AG04450 (cell line): ENCODE data around the gene TMEM167B. TPM values are rescaled to one million over a fixed set of nuclear protein-coding genes. Genes with fewer than 3 reads are reported as not detected.

Experiments
- CTCF ChIA-PET: fragments of 300-600, 350-600 bp; formaldehyde crosslinking; extraction: SDS; loops from one replicate; lab custom pipeline; 2022; ENCODE audit warnings: antibody characterized with exemption, inconsistent platforms; lab: Charles Lee
- POLR2A ChIA-PET: fragments of 350-600 bp; formaldehyde crosslinking; extraction: SDS; loops from one replicate; lab custom pipeline; 2021; ENCODE audit warnings: antibody characterized with exemption, inconsistent platforms; lab: Yijun Ruan, JAX
- DNase-seq: peaks from one replicate; pipeline ENCODE4 v3.0.0-alpha.2; 2011; ENCODE audit warnings: low read depth, low spot score
- H3K27ac ChIP-seq: one replicate; pipeline ENCODE4 v1.5.1; 2012; ENCODE audit warnings: low read depth, low read length, control low read depth
- H3K27me3 ChIP-seq: one replicate; pipeline ENCODE4 v1.6.0; 2012; ENCODE audit warnings: low read length; ENCODE audit not compliant: control insufficient read depth, insufficient read depth
- H3K4me3 ChIP-seq: 2 replicates; pipeline ENCODE4 v1.5.1; 2011; ENCODE audit warnings: mild to moderate bottlenecking, low read depth, low read length, control low read depth
- H3K9me3 ChIP-seq: 2 replicates; pipeline ENCODE4 v1.5.1; 2012; ENCODE audit warnings: low read length; ENCODE audit not compliant: control insufficient read depth, insufficient read depth
- CTCF ChIP-seq: IDR thresholded peaks from 2 replicates; pipeline ENCODE4 v1.5.1; 2011; ENCODE audit warnings: low read depth, low read length, control low read depth, inconsistent platforms
- polyA plus RNA-seq: library from polyadenylated mRNA; depleted of rRNA; stranded (reverse); fragments of >200 nt; gene quantifications from 2 replicates; pipeline ENCODE4 v1.2.3, GENCODE V29; 2011

The TMEM167B gene
- polyA plus RNA-seq, 1 experiment, result 38.8 TPM

- no peak for TF ChIP-seq CTCF
- Histone ChIP-seq H3K4me3 (no peak overlapping the region), H3K27ac (no peak overlapping the region), H3K27me3 (no peaks in the 10 kb centered on the region), H3K9me3 (peaks cover 4% of the 10 kb centered on the region; the same call in 1 of the 2 replicates)
- no peak for DNase-seq
- ChIA-PET CTCF (interaction anchor here (1.1 to 1.7 kb wide), 2 partner anchors 15 to 28 kb away, joined by 3 to 8 read pairs; a partner anchor contains a TSS), POLR2A (interaction anchor here (0.6 to 1.6 kb wide), 2 partner anchors 15 to 291 kb away, joined by 5 to 8 read pairs; no protein-coding TSS in a partner anchor)
These were observed 5.7 kb upstream of the TMEM167B start for GRCh38 chr1:109084563-109085517.

- peak; percentile 57 for TF ChIP-seq CTCF
- Histone ChIP-seq H3K9me3 (peaks cover 9% of the 10 kb centered on the region; the same call in 1 of the 2 replicates), H3K4me3 (no peak overlapping the region), H3K27me3 (no peaks in the 10 kb centered on the region), H3K27ac (no peak overlapping the region)
- ChIA-PET POLR2A (interaction anchor here (1.3 to 2.4 kb wide), 2 partner anchors 11 to 13 kb away, joined by 6 to 10 read pairs; partner anchors contain the start of gene TAF13), CTCF (interaction anchor here (0.6 to 2.8 kb wide), 3 partner anchors 10 to 12 kb away, joined by 3 to 15 read pairs (median 6); no protein-coding TSS in a partner anchor)
- DNase-seq, result no peak
These were observed 1.1 kb upstream of the TMEM167B start for GRCh38 chr1:109089242-109090015.

- peak overlapping the region; percentile 99 for H3K27ac ChIP-seq
- DNase-seq, result no peak
- peak overlapping the region; percentile 92 for H3K4me3 ChIP-seq
- ChIA-PET CTCF (interaction anchor here (1.0 to 2.8 kb wide), 3 partner anchors 9 to 110 kb away, joined by 3 to 15 read pairs (median 3); a partner anchor contains a TSS), POLR2A (interaction anchor here (0.6 to 2.7 kb wide), 5 partner anchors 9 to 185 kb away, joined by 4 to 55 read pairs (median 9); partner anchors contain the start of genes TAF13 and WDR47)
- no peaks in the 10 kb centered on the region for H3K27me3 ChIP-seq
- H3K9me3 ChIP-seq, result peaks cover 9% of the 10 kb centered on the region; the same call in 1 of the 2 replicates
- no peak for TF ChIP-seq CTCF
These were observed 694 bp downstream of the TMEM167B start for GRCh38 chr1:109091078-109091838.

- H3K9me3 ChIP-seq, result peaks cover 9% of the 10 kb centered on the region; the same call in 1 of the 2 replicates
- ChIA-PET CTCF (interaction anchor here (0.6 to 2.8 kb wide), 4 partner anchors 8 to 187 kb away, joined by 3 to 15 read pairs (median 8); no protein-coding TSS in a partner anchor), POLR2A (interaction anchor here (2.4 to 2.7 kb wide), 2 partner anchors 9 to 16 kb away, joined by 10 to 55 read pairs; partner anchors contain the start of gene TAF13)
- no peak for TF ChIP-seq CTCF
- H3K27me3 ChIP-seq, result no peaks in the 10 kb centered on the region
- H3K27ac ChIP-seq, result peak overlapping the region; percentile 99
- no peak for DNase-seq
- H3K4me3 ChIP-seq, result peak overlapping the region; percentile 92
These were observed 1.3 kb downstream of the TMEM167B start for GRCh38 chr1:109091839-109092193.
